ENCODE data around the gene ARAP3.

The ARAP3 gene

DNA sequence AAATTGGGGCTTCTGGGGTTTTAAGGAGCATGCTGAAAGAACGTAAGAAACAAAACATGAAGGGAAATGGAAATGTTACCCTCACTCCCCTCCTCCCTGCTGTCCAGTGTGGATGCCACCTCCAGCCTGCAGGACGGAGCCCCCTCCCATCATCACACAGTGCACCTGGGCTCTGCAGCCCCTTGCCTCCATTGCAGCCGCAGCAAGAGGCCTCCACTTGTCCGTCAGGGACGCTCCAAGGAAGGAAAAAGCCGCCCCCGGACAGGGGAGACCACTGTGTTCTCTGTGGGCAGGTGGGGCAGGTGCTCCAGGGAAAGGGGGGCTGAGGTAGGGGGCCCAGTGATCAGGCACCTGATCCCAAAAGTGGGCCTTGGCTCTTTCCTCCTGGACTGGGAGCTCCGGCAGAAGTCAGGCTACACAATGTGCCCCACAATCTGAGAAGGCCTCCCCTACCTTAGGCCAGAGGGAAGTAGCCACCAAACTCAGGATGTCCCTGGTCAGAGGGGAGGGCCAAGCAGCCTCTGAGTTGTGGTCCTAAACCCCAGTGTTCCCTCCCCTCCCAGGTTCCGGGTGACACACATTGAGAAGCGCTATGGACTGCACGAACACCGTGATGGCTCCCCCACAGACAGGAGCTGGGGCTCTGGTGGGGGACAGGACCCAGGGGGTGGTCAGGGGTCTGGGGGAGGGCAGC, 42.5 kb downstream of the ARAP3 start:
- no peak for DNase-seq

DNA sequence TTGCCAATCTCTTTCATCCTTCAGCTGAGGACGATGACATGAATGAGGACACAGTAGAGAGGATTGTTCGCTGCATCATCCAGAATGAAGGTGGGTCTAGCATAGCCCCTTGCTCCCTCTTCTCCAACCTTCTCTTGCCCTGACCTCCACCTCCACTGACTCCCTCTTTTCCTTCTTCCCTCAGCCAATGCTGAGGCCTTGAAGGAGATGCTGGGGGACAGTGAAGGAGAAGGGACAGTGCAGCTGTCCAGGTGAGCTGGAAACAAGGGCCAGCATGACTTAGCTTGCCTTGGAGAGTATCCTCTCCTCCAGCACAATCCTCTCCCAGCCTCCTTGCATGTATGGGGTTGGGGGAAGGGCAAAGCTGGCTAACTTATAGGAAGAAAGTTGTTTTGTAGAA, 43.3 kb downstream of the ARAP3 start:
- DNase-seq, result no peak

DNA sequence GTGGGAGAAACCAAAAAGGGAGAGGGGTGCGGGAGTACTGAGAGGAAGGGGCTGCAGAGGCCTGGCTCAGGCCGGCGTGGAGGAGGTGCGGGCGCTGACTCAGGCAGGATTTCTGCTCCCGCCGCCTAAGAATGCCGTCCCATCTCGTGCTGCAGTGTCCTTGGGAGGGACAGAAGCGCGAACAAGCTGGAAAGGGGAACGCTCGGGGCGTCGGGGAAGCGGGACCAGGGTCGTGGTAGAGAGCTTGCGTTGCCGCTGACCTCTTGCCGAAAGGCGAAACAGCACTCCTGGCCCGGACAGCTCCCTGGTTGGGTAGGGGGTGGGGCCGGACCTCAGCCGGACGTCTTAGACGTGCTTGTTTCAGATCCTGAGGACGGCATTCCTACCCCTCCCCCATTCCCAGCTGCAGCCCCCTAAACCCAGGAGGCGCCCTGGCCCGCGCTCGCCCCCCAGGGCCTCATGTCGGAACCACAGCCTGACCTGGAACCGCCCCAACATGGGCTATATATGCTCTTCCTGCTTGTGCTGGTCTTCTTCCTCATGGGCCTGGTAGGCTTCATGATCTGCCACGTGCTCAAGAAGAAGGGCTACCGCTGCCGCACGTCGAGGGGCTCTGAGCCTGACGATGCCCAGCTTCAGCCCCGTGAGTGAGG, 44.1 kb downstream of the ARAP3 start:
- no peak for DNase-seq

DNA sequence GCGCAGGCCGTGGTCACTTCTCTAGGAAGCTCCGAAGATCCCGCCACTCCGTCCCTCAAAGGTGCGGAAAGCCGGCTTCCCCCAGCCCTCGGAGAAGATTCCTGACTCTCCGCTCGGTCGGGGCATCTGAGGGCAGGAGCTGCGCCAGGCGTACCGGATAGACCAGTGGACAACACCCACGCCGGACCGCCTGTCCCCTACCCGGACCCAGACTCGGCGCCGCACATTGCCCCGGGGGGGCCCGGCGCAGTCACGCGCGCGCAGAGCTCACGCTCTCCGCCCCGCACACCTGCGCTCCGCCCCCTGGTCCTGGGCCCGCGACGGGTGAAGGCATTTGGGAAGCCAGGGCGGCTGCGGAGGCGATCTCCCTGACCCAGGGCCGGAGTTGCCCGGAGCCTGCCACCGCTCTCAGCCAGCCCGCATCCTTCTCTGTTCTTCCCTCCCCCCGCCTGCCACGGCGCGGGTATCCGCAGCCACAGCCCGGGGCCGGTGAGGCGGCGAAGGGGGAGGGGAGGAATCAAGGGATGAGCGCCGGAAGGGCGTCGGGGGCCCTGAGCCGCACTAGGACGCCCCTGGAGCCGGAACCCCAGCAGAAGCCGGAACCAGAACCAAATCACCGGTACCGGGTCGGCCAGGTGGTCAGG, 44.8 kb downstream of the ARAP3 start:
- no peak for DNase-seq

DNA sequence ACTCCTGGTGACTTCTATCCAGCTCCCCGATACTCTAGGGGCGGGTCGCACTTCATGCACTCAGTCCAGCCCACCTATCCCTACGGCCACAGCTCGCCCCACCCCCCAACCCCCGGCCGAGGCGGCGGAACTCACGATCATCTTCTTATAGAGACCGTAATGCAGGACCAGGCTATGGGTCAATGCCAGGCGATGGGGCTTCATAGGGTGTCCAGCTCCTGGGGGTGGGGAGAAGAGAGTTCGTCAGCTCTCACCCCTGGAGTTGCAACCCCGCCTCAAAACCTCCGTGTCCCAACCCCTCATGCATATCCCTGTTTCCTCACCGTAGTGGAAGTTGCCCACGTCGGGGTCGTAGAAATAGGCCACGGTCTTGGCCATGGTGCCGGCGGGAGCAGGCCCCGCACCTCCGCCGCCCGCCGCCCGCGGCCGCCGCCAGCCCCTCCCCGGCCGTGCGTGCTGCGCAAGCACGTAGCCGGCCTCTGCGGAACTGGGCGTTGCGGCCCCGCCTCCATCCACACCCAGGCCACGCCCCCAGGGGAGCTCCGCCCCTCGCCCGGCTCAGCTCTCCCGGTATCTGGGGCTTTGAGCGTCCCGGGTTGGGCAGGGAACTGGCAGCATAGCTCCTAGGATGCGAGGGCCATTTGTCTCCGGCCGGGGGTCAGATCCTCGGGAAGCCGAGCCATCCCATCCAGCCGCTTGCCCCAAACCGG, 45.5 kb downstream of the ARAP3 start, which contains the start of the genes HDAC3 and RELL2:
Gene HDAC3, minus strand, starts transcription at position 437 of the 710 bp plus-strand sequence. Its CDS starts 59 bp downstream, at position 378.
Gene RELL2, plus strand, starts transcription at position 585 of the 710 bp plus-strand sequence. CDS start 1,229 bp downstream, outside the sequence.
- peak; percentile 3 for DNase-seq

DNA sequence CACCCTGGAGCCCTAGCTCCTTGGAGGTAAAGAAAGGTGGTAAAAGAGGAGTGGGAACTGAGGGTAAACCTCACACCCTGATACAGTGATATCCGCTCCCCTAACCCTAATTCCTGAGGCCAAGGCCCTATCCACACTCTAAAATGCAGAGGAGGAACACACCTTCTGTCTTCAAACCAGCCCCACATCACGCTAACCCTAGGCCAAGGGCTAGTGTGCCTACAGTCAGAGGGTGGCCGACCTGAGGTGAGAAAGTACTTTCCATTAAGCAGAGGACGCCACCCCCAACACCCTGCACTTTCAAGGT, 46.0 kb downstream of the ARAP3 start:
- DNase-seq, result no peak

DNA sequence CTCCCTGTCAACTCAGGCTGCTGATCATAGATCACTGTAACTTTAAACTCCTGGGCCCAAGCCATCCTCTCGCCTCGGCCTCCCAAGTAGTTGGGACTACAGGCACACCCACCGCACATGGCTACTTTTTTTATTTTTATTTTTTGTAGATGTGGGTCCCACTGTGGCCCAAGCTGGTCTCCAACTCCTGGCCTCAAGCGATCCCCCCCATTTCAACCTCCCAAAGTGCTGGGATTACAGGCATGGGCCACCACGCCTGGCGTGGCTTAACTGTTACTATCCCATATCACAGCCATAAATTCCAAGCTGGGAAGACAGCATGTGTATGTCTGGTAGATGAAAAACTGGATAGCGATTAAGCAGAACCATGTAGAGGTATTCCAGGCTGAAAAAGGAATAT, 46.4 kb downstream of the ARAP3 start:
- DNase-seq, result no peak

DNA sequence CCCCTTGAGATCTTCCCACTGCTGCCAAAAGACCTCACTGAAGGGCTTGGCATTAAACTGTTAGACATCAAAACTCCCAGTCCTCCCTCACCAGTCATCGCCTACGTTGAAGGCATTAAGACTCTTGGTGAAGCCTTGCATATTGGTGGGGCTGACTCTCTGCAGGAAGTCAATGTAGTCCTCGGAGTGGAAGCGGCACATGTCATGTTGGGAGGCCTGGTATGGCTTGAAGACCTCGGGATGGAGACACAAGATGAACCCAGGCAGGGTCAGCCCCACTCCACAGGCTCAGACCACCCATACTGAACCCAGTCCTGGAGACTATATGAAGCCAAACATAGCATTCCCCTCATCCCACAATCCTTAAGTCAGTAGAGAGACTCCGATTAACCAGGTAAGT, 47.3 kb downstream of the ARAP3 start:
- DNase-seq, result no peak

DNA sequence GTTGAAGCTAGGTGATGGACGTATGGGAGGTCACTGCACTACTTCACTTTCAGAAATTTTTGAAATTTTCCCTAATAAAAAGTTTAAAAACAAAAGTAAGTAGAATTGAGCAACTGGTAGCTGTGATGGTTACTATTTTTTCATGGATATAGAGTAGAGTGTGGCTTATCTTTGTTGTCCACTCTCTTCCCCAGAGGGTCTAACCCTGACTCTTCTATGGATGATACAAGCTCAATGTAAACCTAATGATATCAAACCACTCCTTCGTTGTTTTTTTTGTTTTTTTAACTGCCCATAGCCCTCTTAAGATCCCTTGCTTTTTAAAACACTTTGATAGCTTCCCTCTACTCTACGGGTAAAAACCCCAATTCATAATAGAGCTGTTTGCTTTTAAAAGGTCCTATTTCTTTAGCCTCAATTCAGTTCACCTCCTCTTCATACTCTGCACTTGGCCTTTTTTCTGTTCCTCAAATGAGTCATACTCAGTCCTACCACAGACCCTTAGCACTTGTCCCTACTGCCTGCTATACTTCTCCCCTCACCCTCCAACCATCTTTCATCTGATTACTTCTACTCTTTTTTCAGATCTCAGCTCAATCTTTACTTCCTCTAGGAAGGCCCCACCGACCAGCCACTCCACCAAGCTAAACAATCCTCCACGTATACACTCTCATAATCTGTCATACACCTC, 48.0 kb downstream of the ARAP3 start:
- no peak for DNase-seq

DNA sequence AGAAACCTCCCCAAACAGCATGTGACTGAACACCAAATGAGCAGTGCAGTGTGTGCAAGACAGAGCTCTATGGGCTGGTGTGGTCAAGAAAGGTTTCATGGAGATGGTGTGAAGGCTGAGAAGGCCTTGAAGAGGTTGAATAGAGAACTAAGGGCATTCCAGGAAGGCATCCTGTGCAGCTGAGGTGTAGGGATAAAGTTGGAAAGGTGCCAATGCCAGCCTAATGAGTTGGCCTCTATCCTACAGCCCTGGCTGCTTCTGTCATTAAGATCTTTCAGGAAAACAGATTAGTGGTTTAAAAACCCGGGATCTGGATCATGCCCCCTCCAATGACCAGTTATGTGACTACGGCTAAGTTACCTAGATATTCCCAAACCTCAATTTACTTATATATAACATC, 49.4 kb downstream of the ARAP3 start:
- no peak for DNase-seq

DNA sequence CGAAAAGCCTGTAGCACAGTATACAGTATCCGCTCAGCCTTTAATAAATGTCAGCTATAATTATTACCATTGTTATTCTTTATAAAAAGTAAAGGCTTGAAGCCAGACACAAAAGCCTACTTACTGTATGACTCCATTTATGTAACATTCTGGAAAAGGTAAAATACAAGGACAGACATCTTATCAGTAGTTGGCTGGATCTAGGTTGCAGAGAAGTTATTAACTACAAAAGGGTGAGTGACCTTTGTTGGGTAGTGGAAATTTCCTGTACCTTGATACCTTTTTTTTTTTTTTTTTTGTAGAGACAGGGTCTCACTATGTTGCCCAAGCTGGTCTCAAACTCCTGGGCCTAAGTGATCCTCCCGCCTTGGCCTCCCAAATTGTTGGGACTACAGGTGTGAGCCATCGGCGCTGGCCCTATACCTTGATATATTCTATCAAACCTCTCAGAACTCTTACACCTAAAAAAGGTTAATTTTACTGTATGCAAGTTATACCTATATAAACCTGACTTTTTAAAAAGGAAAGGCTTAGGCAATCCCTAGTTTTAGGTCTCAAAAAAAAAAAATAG, 51.4 kb downstream of the ARAP3 start:
- DNase-seq, result no peak

DNA sequence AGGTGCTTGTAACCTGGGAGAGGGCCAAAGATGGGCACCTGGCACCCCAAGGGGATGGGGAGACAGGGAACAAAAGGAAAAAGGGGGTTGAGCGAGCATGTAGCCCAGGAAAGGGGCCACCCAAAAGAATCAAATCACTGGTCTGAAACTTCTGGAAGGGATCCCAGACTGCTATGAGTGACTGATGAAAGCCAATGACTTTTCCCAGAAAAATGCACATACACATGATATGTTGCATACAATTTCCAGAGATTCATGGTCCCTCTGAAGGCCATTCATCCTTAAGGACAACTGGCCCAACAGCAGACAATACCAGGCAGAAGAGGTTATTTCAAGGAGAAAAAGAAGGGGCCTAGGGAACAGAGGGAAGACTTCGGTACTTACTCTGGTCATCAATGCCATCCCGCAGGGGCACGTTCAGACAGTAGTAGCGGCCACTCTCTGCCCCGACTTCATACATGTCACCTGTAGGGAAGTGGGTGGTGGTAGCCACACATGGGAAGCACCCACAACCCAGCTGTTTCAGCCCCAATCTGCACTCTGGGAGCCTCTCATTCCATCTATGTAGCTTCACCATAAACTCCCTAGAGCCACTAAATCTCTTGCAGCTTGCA, 53.7 kb downstream of the ARAP3 start:
- no peak for DNase-seq

DNA sequence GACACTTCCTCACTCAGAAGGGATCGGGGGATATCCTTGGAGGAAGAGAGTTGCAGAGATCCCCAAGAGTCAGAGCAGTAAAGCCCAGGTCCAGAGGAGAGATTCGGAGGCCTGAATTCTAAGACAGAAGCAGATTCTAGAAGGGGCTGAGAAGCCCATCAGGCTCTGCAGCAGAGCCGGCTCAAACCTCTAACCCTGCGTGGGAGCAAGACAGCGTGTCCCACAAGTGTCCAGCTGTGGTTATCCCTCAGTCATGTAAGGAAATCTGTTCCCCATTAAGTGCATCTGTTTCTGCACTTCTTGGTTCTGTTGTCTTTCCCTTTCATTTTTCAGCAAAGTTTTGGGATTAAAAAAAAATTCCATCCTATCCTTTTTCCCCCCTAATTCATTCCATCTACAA, 58.4 kb downstream of the ARAP3 start:
- no peak for DNase-seq

DNA sequence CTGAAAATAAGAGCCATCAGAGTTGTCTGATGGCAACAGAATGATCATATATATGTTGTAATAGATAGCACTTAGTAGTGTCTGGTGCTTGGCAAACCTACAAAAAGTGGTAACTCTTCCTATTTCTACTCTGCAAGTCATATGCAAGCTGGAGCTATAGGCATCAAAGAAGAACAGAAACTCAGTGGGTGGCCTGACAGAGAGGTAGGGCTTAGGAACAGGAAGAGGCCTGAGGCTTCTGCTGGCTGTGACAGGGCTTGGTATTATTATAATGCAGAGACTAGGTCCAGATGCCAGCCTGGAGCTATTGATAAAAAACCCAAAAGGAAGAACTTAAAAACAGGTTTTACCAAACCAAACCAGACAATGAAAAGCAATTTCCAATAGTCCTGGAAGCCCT, 58.8 kb downstream of the ARAP3 start:
- no peak for DNase-seq

DNA sequence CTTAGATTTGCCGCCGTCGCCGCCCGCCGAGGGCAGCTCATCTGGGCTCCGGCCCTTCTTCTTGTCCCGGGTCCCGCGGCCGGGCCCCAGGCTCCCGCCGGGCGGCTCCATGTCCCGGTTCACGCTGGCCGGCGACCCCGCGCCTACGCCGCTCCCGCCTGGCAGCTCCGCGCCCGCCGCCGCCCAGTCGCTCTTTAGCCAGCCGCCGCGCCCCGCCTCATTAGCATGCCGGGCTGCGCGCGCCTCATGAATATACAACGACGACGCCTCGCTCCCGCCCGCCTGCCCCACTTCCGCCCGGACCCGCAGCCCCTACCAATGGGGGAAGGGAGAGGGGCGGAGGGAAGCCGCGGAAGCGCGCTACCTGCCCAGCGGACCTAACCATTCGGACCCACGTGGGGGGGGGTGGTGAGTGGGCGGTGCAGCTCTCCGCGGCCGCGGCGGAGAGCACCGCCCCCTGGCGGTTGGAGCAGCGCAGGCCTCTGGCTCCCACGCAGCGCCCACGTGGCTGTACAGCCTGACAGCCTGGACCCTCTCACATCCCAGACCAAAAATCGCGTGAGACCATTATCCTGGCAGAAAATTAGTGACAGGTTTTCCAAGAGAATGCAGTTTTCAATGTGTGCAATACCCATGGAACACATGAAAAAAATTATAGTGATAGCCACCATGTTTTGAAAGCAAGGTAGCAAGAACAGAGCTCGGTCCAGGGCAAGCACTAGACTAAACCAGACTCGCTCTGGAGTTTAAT, 63.1 kb downstream of the ARAP3 start, which contains the start of gene DIAPH1:
Gene DIAPH1, minus strand, starts transcription at position 197 of the 751 bp plus-strand sequence. Its CDS starts 86 bp downstream, at position 111.
- peak; percentile 10 for DNase-seq

DNA sequence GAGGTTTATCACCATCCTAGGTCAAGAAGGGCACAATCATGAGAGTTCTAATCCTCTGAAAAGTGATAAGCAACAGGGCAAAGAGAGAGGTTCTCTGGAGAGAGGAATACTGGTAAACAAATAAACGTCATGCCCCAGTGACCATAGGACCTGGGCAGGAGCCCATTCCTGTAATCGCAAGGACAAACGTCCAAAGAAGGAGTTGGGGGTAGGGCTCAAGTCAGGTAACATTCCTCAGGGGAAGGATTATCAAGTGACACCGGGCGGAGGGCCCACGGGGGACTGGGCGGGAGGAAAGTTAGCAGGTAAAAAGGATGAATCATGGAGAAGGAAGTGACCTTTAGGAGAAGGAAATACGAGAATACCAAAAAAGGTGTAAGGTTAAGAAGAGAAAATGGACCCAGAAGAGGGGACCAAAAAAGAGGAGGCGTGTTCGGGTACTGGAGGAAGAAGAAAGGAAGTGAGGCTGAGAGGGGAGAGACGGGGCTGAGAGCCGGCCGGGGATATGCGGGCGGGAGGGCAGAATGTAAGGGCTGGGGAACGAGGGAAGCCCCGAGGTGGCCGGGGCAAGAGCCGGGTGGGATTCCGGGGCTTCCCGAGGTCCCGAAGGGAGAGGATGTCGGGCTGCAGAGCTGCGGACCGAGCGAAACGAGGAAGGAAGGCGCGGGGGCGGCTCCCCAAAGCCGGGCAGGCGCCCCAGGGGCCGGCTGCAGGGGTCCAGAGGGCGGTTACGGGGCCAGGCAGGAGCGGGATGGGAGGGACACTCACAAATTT, 63.8 kb downstream of the ARAP3 start:
- DNase-seq, result no peak

DNA sequence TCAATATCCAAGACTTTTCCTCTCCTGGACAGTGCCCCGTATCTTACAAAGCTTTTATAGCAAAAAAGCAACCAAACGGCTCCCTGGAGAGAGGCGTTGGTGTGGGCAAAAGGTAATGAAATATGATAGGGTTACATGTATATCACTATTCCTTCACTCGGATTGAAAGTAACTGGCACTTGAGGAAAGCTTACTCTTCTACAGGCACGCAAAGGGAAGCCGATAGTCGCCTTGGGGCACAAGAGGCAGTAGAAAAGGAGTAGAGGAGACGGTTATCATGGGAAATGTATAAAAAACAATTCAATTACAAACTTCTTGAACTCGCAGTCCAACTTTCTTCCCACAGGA, 64.4 kb downstream of the ARAP3 start:
- DNase-seq, result no peak

DNA sequence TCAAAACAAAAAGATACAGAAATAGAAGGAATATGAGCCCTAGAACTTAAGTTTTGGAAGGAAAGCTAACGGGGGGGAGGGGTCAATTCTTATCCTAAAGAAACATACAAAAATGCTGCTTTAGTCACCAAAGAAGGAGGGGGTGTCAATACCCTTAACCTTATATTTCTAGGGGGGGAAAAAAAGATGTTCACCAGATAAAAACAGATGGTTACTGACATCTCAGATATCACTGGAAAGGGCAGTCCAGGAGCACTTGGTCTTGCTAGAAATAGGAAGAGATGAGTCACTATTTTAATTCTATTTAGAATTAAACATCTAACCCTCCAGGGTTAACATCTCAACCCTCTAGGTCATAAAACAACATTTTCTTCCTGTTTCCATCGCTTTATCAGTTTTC, 64.9 kb downstream of the ARAP3 start:
- DNase-seq, result no peak

DNA sequence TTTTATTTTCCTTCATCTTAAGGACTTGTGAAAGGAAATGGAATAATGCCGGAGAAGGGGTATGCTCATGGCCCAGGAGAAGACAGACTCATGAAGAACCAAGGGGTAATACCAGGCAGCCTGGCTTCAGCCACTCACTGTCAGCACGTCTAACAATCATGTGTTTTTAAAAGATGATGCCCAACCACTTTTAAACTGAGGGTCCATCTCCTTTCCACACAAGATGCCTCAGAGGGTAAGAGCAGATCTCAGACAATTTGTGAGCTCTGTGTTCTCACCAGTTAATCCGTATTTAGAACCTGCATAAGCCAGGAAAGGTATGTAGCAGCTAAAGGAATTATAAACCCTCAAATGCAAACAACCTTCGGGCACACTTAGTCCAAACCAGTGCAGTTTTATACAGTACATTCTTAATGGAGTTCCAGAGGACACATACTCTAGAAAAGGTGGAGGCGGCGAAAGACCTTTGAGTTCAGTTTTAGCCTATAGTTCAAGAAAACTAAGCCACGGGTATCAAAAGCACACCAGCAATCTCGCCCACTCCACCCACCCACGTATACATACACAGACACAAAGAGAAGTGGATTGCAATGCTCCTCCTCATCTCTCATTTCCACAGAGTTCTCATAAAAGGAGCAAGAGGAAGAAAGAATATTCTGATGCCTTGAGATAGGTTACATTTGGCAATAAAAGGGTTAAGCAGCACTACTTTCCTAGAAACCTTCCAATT, 65.9 kb downstream of the ARAP3 start:
- DNase-seq, result no peak

DNA sequence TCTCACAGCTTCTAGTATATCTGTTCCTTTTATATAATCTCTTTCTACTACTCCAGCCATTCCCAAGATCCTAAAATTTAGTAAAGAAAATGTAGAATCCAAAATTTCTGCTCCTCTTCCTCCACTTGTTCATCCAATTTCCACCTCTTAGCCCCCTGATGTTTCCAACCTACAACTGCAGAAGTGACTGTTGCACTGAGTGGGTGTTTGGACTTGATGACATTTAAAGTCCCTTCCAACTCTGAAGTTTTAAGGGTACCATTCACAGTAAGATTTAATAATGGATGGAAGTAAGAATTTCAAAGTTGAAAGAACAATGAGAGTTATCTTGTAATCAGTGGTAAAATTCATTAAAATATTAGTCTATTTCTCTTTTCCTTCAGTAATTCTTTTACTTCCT, 68.7 kb downstream of the ARAP3 start:
- no peak for DNase-seq
